NB4 (cell line): ENCODE data around the gene TRIM3.

Experiments used
- MYC ChIP-seq: IDR thresholded peaks from 2 replicates; pipeline ENCODE4 v1.6.1; 2011; ENCODE audit warnings: low read depth, low read length
- POLR2A ChIP-seq: IDR thresholded peaks from 2 replicates; pipeline ENCODE4 v1.6.1; 2011; ENCODE audit warnings: mild to moderate bottlenecking; ENCODE audit not compliant: insufficient read length; ENCODE audit errors: extremely low read depth

DNA sequence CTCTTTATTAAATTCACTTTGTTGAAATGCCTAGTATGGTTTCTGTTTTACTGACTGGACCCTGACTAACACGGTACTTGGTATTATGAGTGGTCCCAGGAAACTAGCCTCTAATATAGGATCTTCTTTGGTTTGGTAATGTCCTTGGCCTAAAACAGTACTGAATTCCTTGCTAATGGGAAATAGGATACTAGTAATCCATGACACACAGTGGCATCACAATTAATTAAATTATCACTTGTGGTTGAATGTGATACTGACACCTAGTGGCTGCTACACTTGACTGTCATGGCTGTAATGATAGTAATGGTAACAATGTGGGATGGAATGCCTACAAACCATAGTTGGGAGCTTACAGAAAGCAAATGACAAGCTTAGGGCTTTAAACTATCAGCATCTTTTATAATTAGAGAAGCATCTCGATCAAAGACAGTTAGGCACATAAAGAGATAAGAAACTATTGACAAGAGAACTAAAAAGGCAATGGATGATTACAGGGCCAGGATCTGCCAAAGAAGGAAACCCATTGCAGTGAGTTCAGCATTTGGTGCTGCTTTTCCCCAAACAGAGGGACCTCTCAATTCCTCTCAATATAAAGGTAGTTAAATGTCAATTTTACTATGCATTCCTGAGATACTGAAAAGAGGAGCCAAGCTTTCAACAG lies 32.0 kb upstream of the TRIM3 start:
- no peak for TF ChIP-seq MYC
- TF ChIP-seq POLR2A: no peak
